Stimulated activated CD8-positive, alpha-beta memory T cell treated with anti-CD3 and anti-CD28 coated beads, Interleukin-15, amount 100 ng/mL, for 48 hours (primary cell): ENCODE results near the gene CLECL1.
"Not testable (repeated sequence)": the region's sequence is repeated elsewhere in the genome, so short reads cannot be mapped to it uniquely, and the experiment has no call there.

ENCODE experiments used
- DNase-seq, 2 donors: peaks; one replicate each; pipeline ENCODE4 v3.0.0-alpha.2; 2020; ENCODE audit warnings: low read depth in 2 of 2

CLECL1 gene

GRCh38 chr12:9695150-9695549 is 37.7 kb downstream of the CLECL1 start:
- DNase-seq, result not testable (repeated sequence)

DNA sequence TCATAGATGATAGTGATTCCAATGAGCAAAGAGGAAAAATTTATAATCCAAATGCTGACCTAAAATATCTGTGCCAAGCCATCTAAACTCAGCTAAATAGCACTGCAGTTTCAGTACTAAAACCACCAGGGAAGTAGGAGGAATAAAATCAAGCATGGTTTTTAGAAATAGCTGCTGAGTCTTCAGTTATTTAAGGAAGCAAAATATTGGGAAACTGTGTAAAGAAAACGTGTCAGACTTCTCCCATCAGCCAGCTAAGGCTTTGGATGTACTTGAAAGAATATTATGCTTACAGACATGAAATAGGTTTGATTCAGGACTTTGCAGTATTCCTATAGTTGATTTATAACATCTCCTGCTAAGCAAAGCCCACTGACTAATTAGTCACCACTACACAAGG is 38.7 kb downstream of the CLECL1 start:
- no peak for DNase-seq

DNA sequence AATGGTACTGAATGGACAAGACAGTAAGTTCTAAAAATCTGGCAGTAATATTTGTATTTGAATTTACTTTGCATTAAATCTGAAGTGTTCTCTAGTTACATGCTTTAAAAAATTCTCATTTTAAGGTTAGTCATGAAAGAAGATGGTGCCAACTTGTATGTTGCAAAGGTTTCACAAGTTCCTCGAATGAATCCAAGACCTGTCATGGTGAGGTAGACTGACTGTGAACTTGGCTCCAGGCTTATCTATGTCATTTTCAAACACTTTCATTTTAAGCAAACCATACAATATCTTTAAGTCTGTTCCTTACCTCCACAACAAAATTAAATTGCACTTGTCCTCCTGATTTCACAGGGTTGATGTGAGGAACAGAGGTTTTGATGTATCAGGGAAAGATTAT is 40.0 kb downstream of the CLECL1 start:
- DNase-seq, result no peak

DNA sequence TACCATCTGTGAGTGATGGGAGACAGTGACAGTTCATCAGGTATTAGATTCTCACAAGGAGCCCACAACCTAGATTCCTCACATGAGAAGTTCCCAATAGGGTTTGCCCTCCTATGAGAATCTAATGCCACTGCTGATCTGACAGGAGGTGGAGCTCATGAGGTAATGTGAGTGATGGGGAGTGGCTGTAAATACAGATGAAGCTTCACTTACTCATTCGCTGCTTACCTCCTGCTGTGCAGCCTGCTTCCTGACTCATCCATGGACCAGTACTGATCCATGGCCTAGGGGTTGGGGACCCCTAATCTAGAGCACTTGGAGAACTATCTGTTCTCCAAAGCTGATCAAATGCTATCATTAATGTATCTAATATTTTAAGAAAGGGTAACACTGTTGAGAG is 45.7 kb downstream of the CLECL1 start:
- DNase-seq, result no peak

GRCh38 chr12:9685915-9686314 is 47.0 kb downstream of the CLECL1 start:
- DNase-seq, result no peak

DNA sequence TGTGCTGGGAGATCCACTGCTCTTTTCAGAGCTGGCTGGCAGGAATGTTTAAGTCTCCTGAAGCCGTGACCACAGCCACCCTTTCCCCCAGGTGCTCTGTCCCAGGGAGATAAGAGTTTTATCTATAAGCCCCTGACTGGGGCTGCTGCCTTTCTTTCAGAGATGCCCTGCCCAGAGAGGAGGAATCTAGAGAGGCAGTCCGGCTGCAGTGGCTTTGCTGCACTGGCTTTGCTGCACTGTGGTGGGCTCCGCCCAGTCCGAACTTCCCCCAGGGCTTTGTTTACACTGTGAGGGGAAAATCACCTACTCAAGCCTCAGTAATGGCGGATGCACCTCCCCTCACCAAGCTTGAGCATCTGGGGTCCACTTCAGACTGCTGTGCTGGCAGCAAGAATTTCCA is 47.5 kb downstream of the CLECL1 start:
- not testable (repeated sequence) for DNase-seq

GRCh38 chr12:9682949-9683348 is 49.9 kb downstream of the CLECL1 start:
- not testable (repeated sequence) for DNase-seq

- not testable (repeated sequence) for DNase-seq
Measured at GRCh38 chr12:9682508-9682907, 50.4 kb downstream of the CLECL1 start.

- no peak for DNase-seq
Measured at GRCh38 chr12:9674226-9674590, 58.7 kb downstream of the CLECL1 start.

DNA sequence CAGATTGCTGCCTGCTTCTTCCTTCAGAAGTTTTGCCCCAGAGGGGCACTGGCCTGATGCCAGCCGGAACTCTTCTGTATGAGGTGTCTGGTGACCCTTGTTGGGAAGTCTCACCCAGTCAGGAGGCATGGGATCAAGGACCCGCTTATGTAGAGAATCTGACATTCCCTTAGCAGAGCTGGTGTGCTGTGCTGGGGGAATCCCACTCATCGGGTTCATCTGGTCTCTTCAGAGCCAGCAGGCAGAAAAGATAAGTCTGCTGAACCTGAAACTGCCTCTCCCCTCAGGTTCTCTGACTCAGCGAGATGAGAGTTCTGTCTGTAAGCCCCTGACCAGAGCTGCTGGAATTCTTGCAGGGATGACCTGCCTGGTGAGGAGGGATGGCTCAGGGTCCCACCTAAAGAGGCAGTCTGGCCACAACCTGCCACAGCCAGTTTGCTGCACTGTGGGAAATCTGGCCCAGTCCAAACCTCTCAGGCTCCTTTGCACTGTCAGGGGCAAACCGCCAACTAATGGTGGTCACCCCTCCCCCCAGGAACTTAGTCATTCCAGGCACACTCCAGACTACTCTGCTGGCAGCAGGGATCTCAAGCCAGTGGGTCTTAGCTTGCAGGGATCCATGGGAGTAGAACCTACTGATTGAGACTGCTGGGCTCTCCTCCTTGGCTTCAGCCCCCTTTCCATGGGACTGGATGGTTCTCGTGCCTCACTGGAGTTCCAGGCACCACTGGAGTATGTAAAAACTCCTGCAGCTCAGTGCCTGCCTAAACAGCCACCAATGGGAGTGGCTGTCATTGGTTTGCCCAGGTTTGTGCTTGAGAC is 59.3 kb downstream of the CLECL1 start:
- peak in 1 of 2 donors; percentile 64 for DNase-seq
